GM19452 (cell line): ENCODE results near the gene KRTAP11-1.

ENCODE experiments used
- ATAC-seq: cut with Tn5 transposase; IDR thresholded peaks from one replicate; pipeline ENCODE4 v1.9.1; 2021; ENCODE audit not compliant: unreplicated experiment

Gene KRTAP11-1

DNA sequence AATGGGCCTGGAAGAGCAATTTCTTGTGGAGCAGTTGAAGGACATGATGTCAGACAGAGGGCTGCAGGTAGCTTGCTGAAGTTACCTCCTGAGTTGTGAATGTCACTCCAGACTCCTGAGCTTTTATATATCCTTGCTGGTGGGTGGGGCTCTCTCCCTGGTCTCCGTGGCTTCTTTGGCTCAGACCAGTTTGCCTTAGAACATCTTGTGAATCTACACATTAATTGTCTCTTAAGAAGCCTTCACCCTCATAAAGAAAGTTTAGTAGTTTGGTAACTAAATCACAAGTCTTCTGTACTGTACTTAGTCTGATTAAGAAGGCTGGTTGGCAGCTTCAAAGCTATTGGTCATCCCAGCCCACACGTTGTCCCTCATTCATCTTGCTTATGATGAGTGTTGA, at the start of gene KRTAP11-1:
Gene KRTAP11-1, minus strand, starts transcription at position 101 of the 400 bp plus-strand sequence. Its CDS starts 56 bp downstream, at position 45.
- no peak for ATAC-seq

GRCh38 chr21:30924146-30924700, 42.8 kb upstream of the KRTAP11-1 start:
- no peak for ATAC-seq

- no peak for ATAC-seq
Measured at GRCh38 chr21:30921129-30921528, 39.7 kb upstream of the KRTAP11-1 start.

GRCh38 chr21:30917557-30917956, 36.2 kb upstream of the KRTAP11-1 start:
- no peak for ATAC-seq

GRCh38 chr21:30900881-30901280, 19.5 kb upstream of the KRTAP11-1 start:
- no peak for ATAC-seq

GRCh38 chr21:30882866-30883597, 1.7 kb upstream of the KRTAP11-1 start:
- ATAC-seq = no peak

- ATAC-seq = no peak
Measured at GRCh38 chr21:30880914-30881313, 466 bp downstream of the KRTAP11-1 start.

- ATAC-seq = no peak
Measured at GRCh38 chr21:30874526-30874925, 6.9 kb downstream of the KRTAP11-1 start.

DNA sequence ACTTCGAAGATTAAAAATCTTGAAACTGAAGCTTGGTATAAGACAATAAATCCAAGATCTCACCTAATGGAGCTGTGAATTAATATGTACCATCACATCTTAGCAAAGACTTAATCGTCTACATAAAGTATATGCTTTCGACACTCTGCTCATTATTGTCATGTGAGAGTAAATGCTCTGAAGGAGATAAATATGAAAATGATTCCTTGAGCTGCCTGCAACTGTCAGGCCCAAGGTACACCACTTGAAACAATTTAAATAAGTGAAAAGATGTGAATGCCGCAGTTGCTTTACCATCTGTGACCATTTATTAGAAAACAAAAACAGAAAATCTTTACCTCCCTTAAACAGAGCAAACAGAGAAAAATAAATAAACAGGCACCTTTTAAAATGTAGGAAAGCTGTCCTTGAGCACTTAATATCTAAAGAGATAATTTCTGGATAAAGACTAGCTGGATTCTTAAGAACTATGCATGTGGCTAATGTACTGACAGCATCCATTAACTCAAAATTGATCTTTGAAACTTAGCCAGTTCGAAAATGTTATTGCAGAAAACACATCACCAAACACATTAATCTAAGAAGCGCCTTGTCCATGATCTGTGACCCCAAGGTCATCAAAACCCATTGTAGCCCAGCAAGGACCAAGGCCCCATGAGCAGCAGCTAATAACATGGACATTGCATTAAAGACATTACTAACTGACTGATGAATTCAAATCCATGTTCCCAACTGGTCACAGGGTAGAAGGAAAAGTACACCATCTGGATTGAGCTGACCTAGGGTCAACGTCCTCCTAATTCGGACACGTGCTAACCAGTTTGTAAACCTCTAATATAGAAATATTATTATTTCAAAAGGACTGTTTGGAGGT, 33.5 kb downstream of the KRTAP11-1 start:
- no peak for ATAC-seq

- ATAC-seq = no peak
Measured at GRCh38 chr21:30842990-30843389, 38.4 kb downstream of the KRTAP11-1 start.

DNA sequence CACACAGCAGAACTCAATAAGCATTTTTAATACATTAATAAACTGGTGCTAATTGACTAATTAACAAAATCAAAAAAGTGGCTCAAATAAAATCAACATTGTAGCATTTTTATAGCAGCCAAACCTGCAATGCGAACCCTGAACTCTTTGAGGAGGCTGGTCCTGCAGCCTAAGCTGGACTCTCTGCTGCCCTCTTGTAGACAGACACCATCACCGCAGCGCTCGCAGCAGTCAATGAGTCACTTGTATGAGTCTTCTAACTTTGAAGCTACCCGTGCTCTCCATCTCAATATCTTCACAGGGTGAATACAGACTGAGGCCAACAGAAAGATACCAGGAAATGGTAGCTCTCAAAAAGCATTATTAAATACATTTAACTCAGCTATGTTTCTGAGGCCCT, 42.1 kb downstream of the KRTAP11-1 start:
- ATAC-seq = no peak

- ATAC-seq = no peak
Measured at GRCh38 chr21:30838536-30838935, 42.8 kb downstream of the KRTAP11-1 start.

GRCh38 chr21:30831194-30831765, 50.1 kb downstream of the KRTAP11-1 start:
- no peak for ATAC-seq
